PC-3 (cell line): ENCODE measurements around the gene NPY4R. TPM values are rescaled to one million over a fixed set of nuclear protein-coding genes. Genes with fewer than 3 reads are reported as not detected.
"Not testable (repeated sequence)": the region's sequence is repeated elsewhere in the genome, so short reads cannot be mapped to it uniquely, and the experiment has no call there.

Experiments used
- ATAC-seq: fragments of 200-7000 bp; cut with Tn5 transposase; 2 replicates; pipeline ENCODE4 v1.9.1; 2020; ENCODE audit warnings: mild to moderate bottlenecking, moderate library complexity
- BruUV-seq: library from RNA; stranded (reverse); fragments of 400-500 nt; replicated peaks from 2 replicates; lab custom pipeline; 2021; lab: Mats Ljungman, UMichigan
- CTCF ChIA-PET: fragments of 300-600 bp; sonication (Branson Sonifier 250); formaldehyde crosslinking; loops from one replicate; lab custom pipeline; 2022; ENCODE audit warnings: antibody characterized with exemption; lab: Charles Lee
- POLR2A ChIA-PET: fragments of 300-600 bp; sonication (Branson Sonifier 250); formaldehyde crosslinking; loops from one replicate; lab custom pipeline; 2022; ENCODE audit warnings: antibody characterized with exemption; ENCODE audit not compliant: unreplicated experiment; lab: Charles Lee
- DNase-seq: peaks from one replicate; pipeline ENCODE4 v3.0.0-alpha.2; 2015
- H2AFZ ChIP-seq: fragments of 300-600 bp; sonication (generic); 2 replicates; pipeline ENCODE4 v1.6.0; 2016; ENCODE audit warnings: antibody characterized with exemption, low read length
- H3F3A ChIP-seq: fragments of 300-600 bp; sonication (generic); one replicate; pipeline ENCODE4 v1.6.0; 2017; ENCODE audit warnings: antibody characterized with exemption, low read length, control low read depth, mild to moderate bottlenecking; ENCODE audit not compliant: unreplicated experiment
- H3K27ac ChIP-seq: fragments of 300-600 bp; sonication (generic); 2 replicates; pipeline ENCODE4 v1.5.1; 2016; ENCODE audit warnings: mild to moderate bottlenecking, low read length
- H3K27me3 ChIP-seq: fragments of 300-600 bp; sonication (generic); 2 replicates; pipeline ENCODE4 v1.6.1; 2016; ENCODE audit warnings: low read length, mixed read lengths
- H3K36me3 ChIP-seq: fragments of 300-600 bp; sonication (generic); 2 replicates; pipeline ENCODE4 v1.6.1; 2016; ENCODE audit warnings: low read depth, mixed run types, low read length, mixed read lengths
- H3K4me1 ChIP-seq: fragments of 300-600 bp; sonication (generic); 2 replicates; pipeline ENCODE4 v1.5.1; 2016; ENCODE audit warnings: low read length; ENCODE audit not compliant: insufficient read depth
- H3K4me2 ChIP-seq: fragments of 300-600 bp; sonication (generic); 2 replicates; pipeline ENCODE4 v1.6.0; 2016; ENCODE audit warnings: low read length
- H3K4me3 ChIP-seq: fragments of 300-600 bp; sonication (generic); 2 replicates; pipeline ENCODE4 v1.5.1; 2016; ENCODE audit warnings: mild to moderate bottlenecking, low read length, mixed read lengths
- H3K79me2 ChIP-seq: fragments of 300-600 bp; sonication (generic); 2 replicates; pipeline ENCODE4 v1.6.1; 2017; ENCODE audit warnings: low read length, mixed read lengths
- H3K9ac ChIP-seq: fragments of 300-600 bp; sonication (generic); 2 replicates; pipeline ENCODE4 v1.6.0; 2016; ENCODE audit warnings: mild to moderate bottlenecking, low read length
- H3K9me2 ChIP-seq: fragments of 300-600 bp; sonication (generic); replicated peaks from 2 replicates; pipeline ENCODE4 v1.6.1; 2016; ENCODE audit warnings: mixed run types, low read length, mixed read lengths
- H3K9me3 ChIP-seq: fragments of 300-600 bp; sonication (generic); 2 replicates; pipeline ENCODE4 v1.6.1; 2016; ENCODE audit warnings: low read length, mixed read lengths
- H4K20me1 ChIP-seq: fragments of 300-600 bp; sonication (generic); 2 replicates; pipeline ENCODE4 v1.6.1; 2016; ENCODE audit warnings: low read length, mixed read lengths
- intact Hi-C: fragments of 100-400 bp; cut with micrococcal nuclease; formaldehyde crosslinking; loops from 2 replicates; pipeline ENCODE4 v1.9.0; 2023
- total RNA-seq: library from RNA; depleted of rRNA; stranded (reverse); fragments of >200 nt; gene quantifications from 2 replicates; pipeline ENCODE4 v1.2.3, GENCODE V29; 2014; rRNA removed

NPY4R gene
- total RNA-seq, 1 experiment from 2014 or later, result not detected

GRCh38 chr10:46415291-46415690 lies 50.5 kb downstream of the NPY4R start:
- CTCF ChIA-PET, intact Hi-C loops, H3K27ac ChIP-seq, H3K36me3 ChIP-seq, H3F3A ChIP-seq, H3K9me2 ChIP-seq, H3K27me3 ChIP-seq, H3K4me2 ChIP-seq, ATAC-seq, H3K4me1 ChIP-seq, BruUV-seq, H3K4me3 ChIP-seq, H3K79me2 ChIP-seq, DNase-seq, H2AFZ ChIP-seq, POLR2A ChIA-PET, H3K9me3 ChIP-seq, H3K9ac ChIP-seq, H4K20me1 ChIP-seq: not testable (repeated sequence)

DNA sequence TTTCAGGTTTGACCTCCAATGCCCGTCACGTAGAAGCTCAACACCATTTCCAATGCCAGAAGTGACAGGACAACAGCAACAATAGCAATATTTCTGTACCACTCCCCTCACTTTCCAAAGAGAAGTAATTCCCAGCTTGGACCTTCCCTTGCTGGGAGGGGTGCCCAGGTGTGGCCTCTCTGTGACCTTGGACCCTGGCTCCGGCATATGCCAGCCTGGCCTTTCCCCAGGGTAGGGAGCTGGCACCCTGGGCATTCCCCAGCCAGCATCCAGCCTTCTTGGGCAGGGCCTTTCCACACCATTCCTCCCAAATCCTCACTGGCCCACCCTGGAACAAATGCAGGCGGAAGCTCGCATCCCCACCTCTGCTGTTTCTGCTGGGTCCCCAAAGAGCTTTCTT lies 53.1 kb downstream of the NPY4R start:
- BruUV-seq, H3K27ac ChIP-seq, H3K4me2 ChIP-seq, intact Hi-C loops, H3K9me2 ChIP-seq, H3K27me3 ChIP-seq, DNase-seq, H3K9ac ChIP-seq, CTCF ChIA-PET, H3K36me3 ChIP-seq, ATAC-seq, H3F3A ChIP-seq, POLR2A ChIA-PET, H4K20me1 ChIP-seq, H3K79me2 ChIP-seq, H3K4me3 ChIP-seq, H3K4me1 ChIP-seq, H3K9me3 ChIP-seq, H2AFZ ChIP-seq: not testable (repeated sequence)

DNA sequence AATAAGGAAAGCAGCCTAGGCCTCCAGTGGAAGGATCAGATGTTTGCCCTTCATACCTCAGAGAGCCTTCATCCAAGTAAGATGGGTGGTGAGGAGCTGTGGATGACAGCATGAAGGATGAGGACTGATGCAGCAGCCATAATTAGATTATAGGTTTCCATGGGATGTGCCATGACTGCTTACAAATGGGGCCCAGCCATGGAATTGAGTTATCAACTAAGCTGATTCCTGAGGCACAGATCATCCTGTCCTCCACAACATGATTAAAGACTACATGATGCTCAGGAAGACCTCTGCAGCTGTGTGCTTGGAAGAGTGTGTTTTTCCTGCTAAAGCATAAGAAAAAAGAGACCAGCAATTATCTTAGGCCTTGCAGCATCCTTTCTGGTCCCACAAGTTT lies 54.6 kb downstream of the NPY4R start:
- H3K9me2 ChIP-seq, H3K4me3 ChIP-seq, intact Hi-C loops, H3K27me3 ChIP-seq, ATAC-seq, H3K36me3 ChIP-seq, H3F3A ChIP-seq, H3K9me3 ChIP-seq, H3K9ac ChIP-seq, H3K79me2 ChIP-seq, CTCF ChIA-PET, POLR2A ChIA-PET, H3K27ac ChIP-seq, DNase-seq, BruUV-seq, H4K20me1 ChIP-seq, H2AFZ ChIP-seq, H3K4me1 ChIP-seq, H3K4me2 ChIP-seq: not testable (repeated sequence)

Other genes starting within 250 kb of the NPY4R start
- gene ANTXRL, start 179.0 kb downstream of the NPY4R start, total RNA-seq, result not detected in 2 replicates
- gene ANXA8L1, start 90.2 kb downstream of the NPY4R start, total RNA-seq, result not detected in 2 replicates
- 3.1 and 5.8 TPM in 2 replicates for gene GPRIN2, start 90.7 kb upstream of the NPY4R start, total RNA-seq
- not detected in 2 replicates for gene SYT15, start 113.2 kb upstream of the NPY4R start, total RNA-seq